NCI-H2227 (cell line): ENCODE measurements around the gene HCK.
"Not testable (repeated sequence)": the region's sequence is repeated elsewhere in the genome, so short reads cannot be mapped to it uniquely, and the experiment has no call there.

Experiments used
- DNase-seq: peaks from one replicate; lab custom pipeline; 2025; ENCODE audit not compliant: unreplicated experiment; lab: John Stamatoyannopoulos, UW

Gene HCK

DNA sequence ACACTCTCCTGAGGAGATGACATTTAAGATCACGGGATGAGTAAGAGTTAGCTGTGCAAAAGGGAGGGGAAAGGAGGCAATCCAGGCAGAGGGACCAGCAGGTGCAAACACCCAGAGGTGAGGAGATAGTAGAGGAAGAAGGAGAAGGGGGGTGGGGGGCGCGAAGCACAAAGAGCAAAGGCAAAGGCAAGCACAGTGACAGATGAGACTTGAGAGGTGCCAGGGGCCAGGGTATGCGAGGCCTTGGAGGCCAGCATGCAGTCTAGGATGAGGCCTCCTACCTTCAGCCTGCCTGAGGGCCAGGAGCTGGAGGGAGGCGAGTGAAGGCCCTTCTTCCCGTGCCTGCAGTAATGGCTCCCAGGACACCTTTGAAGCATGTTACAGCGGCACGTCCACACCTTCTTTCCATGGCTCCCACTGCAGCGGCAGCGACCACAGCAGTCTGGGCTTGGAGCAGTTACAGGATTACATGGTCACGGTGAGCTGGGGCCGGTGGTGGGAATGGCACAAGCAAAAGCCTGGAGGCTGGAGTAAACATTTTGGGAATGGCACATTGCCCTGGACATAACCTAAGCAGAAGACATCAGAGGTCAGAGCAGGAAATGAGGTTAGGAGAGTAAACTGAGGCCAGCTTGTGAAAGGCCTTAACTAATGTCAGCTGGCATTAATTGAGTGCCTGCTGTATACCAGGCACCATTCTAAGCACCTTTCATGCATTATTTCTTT lies 23.2 kb upstream of the HCK start:
- peak; percentile 56 for DNase-seq

DNA sequence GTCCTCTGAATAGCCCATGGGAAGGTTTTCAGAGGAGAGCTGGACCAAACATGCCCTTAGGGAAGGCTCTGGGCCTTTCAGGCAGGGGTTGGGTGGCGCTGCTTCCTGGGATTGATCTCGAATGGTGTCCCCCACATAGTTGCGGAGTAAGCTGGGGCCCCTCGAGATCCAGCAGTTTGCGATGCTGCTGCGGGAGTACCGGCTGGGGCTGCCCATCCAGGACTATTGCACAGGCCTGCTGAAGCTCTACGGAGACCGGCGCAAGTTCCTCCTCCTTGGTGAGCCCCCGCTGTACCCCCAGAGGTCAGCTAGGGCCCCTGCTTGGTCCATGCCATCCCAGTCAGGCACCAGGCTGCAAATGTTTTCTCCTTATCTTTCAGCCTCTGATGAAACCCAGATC lies 22.5 kb upstream of the HCK start:
- DNase-seq, result no peak

DNA sequence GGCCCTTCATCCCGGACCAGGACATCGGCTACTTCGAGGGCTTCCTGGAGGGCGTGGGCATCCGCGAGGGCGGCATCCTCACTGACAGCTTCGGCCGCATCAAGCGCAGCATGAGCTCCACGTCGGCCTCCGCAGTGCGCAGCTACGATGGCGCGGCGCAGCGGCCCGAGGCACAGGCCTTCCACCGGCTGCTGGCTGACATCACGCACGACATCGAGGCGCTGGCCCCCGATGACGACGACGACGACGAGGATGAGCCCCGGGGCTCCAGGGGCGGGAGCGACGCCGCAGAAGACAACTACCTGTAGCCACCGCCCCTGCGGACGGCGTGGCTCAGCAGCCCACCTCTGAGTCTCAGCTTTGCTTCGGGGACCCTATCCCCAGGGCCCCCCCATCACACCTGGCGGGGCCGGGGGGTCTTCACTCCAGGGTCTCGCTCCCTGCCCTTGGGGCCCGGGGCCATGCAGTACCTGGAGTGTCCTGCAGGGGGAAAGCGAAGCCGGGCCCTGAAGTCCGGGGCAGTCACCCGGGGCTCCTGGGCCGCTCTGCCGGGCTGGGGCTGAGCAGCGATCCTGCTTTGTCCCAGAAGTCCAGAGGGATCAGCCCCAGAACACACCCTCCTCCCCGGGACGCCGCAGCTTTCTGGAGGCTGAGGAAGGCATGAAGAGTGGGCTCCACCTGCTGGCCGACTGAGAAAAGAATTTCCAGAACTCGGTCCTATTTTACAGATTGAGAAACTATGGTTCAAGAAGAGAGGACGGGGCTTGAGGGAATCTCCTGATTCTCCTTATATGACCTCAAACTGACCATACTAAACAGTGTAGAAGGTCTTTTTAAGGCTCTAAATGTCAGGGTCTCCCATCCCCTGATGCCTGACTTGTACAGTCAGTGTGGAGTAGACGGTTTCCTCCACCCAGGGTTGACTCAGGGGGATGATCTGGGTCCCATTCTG lies 20.8 kb upstream of the HCK start:
- peak; percentile 85 for DNase-seq

DNA sequence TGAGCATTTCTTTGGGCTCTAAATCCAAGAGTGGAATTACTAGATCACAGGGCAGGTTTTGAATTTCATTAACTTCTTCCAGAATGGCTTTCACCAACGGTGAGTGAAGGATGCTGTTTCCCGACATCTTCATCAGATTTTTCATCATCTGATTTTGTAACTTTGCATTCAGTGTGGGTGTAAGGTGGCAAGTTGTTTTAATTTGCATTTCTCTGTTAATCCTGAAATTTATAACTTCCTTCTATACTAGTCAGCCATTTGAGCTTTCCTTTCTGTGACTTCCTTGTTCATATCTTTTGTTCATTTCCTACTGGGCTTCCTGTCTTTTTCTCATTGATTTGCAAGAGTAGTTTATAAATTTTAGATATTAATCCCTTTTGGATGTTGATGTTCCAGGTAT lies 18.7 kb upstream of the HCK start:
- DNase-seq, result no peak

DNA sequence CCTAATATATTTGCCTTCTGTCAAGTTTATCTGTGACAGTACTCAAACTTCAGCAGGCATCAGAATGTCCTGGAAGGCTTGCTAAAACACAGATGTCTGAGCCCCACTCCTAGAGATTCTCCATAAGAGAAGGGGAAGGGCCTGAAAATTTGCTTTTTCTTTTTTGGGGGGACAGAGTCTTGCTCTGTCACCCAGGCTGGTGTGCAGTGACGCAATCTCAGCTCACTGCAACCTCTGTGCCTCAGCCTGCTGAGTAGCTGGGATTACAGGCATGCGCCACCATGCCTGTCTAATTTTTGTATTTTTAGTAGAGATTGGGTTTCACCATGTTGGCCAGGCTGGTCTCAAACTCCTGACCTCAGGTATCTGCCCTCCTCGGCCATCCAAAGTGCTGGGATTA lies 18.3 kb upstream of the HCK start:
- not testable (repeated sequence) for DNase-seq

DNA sequence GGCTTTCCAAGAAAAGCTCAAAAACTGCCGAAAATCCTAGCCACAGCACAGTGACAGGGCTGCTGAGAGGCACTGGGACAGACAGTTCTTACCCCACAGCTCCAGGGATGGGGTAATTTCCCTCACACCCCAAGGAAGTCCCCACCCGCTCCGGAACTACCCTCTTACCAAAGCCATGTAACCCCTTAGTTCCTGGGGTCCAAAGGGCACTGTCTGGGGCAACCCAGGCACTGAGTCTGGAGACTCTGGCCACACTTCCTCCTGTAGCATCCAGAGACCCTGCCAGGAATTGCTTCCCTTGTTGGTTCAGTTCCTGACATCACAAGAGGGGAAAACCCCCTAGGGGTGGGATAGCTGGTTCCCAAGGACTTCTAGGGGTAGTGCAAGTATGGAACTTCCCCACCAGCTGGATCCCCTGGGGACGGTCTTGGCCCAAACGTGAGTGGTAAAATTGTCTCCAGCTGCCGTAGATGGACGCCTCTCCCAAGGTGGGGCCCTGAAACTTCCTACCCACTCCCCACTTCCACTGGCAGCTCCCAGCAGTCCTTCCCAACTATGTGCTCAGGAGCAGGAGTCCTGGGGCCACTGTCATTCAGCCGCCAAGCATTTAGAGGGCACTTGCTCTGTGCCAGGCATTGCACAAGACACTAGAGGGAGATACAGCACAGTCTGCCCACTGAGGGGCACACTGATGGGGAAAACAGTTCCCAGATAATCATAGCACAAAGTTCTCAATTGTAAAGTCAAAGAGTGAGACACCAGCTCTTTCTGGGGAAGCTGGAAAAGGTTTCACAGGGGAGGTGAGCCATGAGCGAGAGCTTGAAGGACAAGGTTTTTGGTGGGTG lies 17.2 kb upstream of the HCK start:
- DNase-seq, result no peak

DNA sequence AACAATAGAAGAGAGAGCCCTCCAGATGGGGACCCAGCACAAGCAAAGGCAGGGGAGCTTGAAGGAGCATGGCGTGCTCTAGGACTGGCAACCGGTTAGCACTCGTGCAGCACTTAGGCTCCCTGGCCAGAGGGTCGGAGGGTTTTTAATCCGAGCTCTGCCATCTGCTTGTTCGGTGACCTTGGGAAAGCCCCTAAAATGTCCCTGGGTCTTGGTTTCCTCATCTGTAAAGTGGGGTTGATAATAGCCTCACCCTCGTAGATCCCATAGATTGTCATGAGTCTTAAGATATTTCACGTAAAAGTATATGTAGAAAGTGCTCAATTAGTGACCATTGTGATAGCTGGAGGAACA lies 16.6 kb upstream of the HCK start:
- DNase-seq, result no peak

DNA sequence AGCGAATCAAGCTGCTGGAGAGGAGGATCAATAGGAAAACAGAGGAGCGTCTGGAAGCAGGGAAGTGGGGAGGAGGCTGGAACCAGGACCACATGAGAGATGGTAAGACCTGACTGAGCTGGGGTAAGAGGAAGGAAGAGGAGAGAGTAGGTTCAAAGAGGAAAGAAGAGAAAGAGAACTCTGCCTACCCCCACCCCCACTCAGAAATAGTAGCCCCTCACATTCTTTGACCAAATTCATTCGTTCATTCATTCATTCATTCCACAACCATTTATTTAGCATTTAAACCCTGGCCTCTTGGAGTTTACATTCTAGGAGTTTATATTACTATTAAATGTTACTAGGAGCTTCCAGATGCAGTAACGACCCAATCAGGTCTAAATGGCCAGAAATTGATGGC lies 15.8 kb upstream of the HCK start:
- no peak for DNase-seq

DNA sequence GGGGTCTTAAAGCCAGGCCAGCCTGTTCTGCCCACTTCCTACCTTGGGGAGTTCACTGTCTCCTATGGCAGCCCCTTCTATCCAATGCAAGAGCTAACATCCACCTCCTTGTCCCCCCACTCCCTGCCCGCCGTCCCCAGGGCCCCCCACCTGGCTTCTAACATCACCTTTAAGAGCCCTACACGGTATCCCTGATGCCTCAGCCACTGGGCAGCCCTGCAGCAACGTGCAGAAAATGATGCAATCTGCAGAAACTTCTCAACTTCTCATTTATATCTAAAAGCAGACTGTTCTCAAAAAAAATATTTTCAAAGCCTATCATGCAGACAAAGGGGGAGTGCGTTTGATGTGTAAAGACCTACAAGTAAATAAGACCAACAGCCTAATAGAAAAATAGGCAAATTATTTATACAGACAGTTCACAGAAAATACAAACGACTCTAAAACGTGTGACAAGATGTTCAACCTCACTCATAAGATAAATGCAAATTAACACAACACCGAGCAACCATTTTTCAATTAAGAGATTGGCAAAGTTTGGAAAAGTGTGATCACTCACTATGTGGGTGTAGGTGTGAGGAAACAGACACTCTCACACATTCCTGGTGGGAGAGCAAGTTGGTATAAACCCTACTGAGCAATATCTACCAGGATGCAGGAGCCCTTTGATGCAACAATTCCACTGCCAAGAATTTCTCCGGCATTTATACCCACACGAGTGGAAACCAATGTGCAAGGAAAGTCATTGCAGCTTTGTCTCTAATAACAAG lies 15.1 kb upstream of the HCK start:
- no peak for DNase-seq

DNA sequence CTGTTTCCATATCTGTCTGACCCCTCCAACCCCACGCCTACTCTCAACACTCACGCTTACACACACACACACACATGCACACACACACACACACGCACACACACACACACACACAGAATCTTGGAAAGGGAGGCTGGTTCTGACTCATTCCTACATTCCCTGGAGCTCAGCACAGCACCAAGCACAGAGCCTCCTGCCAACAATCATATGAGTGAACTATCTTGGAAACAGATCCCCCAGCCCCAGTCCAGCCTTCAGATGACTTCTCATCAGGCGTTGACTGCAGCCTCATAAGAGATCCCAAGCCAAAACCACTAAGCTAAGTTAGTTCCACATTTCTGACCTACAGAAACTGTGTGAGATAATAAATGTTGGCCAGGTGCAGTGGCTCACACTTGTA lies 14.1 kb upstream of the HCK start:
- DNase-seq, result no peak

DNA sequence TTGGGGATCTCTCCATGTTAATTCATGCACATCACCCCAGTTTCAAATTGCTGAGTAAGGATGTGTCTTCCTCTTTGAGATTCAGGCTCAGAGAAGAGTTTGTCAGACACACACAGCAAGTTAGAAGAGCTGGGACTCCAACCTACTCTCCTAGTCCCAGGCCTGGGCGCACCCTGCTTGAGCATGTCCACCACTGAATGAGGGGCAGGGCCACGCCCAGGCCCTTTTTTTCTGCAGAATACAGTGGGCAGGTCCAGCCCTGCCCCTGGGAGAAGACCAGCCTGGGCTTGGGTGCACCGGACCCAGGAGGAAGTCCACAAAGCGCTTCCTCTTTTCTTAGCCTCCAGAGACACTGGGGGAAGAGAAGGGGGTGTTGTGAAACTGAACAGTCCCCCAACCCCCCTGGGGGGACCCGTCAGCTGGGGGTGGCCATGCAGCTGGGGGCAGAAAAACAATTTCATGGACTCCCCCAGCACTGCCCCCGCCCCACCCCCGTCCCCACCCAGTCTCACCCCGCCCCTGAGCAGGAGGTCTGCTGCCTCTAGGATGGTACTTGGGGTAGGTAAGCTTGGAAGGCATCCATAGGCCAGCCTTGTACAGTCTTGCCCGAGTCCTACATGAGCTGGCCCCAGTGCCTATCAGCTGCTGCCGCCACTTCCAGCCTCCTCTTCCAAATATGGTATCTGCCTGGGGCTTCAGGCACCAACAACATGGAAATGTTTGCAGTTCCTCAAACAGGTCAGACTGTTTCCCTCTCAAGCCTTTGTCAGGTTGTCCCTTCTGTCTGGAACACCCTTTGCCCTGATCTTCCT lies 11.7 kb upstream of the HCK start:
- DNase-seq, result no peak

DNA sequence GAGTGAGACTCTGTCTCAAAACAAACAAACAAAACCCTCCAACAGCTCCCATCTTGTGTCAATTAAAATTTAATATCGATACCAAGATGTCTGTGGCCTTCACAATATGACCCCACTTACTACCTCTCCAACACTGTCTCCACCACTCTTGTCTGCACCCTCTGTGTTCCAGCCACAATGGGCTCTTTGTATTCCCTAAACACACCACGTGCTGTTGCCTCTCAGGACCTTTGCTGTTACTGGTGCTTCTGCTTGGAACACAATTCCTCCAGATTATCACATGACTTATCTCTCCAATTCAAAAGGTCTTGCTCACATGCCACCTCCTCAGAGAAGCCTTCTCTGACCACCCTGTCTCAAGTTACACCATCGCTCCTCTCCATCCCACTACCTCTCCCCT lies 6.0 kb upstream of the HCK start:
- DNase-seq, result no peak

DNA sequence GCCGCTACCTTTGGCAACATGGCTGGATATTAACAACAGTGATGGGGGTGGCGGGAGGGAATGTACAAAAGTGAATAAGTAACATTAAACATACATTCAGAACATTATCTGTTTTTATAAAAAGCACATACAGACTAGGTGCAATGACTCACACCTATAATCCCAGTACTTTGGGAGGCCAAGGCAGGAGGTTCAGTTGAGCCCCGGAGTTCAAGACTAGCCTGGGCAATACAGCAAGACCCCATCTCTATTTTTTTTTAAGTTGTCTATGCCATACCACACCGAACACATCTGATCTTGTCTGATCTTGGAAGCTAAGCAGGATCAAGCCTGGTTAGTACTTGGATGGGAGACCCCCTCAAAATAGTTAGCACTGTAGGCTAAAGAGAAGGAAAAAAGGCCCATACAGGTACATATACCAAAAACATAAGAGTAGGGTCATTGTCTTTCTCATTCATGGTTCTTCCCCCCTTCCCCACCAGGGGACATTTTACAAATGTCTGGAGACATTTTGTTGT lies 1.7 kb upstream of the HCK start:
- DNase-seq, result no peak

DNA sequence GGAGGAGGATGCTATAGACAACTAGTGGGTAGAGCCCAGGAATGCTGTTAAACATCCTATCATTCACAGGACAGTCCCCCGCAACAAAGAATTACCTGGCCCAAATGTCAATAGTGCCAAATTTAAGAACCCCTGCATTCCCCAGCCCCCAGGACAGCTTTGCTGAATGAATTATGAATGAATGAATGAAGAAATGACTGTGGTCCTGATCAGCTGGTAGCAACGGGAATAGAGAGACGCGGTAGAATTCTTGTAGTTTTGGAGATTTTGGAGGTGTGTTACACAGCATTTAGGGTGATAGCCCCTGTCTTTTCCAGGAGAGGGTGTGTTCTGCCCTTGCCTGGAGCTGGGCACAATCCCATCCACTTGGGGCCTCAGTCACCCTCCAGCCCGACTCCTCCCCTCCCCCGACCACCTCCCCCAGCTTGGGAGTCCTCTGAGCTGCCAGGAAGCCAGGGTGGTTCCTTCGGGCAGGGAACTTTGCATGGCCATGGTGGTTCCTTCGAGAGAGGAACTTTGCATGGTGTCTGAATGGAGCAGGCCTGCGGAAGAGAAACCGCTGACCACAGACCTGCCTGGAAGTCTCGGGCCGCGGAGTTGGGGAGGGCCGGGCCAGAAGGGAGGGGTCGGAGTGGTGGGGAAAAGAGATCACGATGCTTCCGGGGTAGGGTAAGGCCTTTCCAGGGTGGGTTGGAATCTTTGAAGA lies 1.0 kb upstream of the HCK start:
- no peak for DNase-seq

DNA sequence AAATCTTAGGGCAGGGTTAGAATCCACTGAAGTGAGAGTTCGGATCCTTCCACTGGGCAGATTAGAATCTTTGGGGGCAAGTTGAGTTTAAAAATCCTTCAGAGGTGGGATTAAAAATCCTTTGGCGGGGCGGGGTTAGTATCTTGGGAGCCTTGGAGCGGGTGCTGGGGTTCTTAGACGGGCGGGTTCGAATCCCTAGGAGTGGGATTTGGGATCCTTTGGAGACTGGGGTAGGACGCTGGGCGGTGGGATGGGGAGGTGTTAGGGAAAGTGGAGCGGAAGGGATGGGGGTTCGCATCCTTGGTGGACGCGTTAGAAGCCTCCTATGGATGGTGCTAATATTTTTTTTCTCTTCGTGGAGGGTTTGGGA lies 337 bp upstream of the HCK start:
- no peak for DNase-seq

DNA sequence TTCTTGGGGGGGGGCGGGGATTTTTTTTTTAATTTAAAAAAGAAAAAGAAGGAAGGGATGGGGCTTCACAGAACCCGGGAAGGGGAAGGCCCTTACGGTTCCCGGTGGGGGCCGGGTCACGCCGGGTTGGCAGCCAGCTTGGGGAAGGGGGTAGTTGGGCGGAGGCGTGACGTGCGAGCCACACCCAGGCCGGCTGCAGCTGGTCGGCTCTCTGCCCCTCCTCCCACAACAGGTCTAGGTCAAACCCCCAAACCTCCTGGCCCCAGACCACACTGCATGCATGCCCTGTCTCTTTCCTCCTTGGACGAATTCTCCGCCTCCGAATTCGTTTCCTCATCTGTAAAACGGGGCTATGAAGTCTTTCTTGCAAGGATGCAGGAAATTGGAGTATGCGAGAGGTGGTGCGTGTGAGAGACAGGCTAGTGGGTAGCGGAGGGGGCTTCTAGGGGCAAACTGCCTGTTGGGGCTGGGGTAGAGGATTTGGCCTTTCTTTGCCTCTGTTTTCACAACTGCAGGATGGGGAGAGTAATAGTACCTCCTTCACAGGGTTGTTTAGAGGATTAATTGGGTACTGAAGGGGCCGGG lies 828 bp downstream of the HCK start:
- DNase-seq, result no peak

DNA sequence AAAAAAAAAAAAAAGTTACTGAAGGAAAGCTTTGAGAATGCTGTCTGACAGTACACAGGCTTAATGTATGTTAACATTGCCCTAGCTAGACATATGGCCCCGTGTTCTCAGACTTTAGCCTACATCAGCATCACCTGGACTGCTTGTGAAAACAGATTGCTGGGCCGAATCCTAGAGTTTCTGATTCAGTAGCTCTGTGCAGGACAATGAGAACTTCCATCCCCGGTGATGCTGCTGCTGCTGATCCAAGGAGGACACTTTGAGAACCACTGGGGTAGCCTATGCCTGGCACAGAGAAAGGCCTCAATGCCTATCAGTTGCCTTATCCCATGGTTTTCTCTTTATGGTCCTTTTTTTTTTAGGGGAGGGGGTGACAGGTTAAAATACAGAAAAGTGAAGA lies 1.6 kb downstream of the HCK start:
- DNase-seq, result no peak

DNA sequence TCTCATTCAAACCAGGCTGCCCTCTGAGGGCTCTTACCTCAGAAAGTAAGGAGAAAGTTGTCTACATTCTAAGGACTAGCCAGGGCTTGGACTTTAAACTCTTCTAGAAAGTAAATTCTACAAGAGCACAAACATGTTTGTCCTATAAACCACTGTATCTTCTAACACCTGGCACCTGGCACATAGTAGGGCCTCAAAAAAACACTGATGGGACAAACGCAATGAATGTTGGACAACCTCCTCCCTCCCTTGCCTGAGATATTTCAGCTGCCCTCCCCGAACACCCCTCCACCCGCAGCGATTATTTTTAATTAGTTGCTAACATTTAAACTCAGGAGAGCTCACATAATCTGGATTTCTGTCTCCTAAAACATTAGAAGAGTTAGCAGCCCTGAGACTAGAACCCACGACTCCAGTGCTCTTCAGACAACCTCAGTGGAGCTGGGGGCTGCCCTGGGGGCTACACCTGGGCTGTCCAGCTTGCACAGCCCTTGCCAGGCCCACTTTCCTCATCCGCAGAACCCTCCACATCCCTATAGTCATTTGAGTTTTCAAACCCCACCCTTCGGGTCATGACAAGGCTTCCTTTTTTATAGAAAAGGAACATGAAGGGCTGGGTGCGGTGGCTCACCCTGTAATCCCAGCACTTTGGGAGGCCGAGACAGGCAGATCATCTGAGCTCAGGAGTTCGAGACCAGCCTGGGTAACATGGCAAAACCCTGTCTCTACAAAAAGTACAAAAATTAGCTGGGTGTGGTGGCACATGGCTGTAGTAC lies 4.9 kb downstream of the HCK start:
- DNase-seq, result no peak
